GM18520 (cell line): ENCODE measurements around the gene CFAP57.

Experiments
- ATAC-seq: cut with Tn5 transposase; IDR thresholded peaks from one replicate; pipeline ENCODE4 v1.9.1; 2021; ENCODE audit not compliant: unreplicated experiment

The CFAP57 gene

GRCh38 chr1:43275826-43276620 is 103.9 kb downstream of the CFAP57 start:
- no peak for ATAC-seq

- ATAC-seq, result no peak
These were observed 104.5 kb downstream of the CFAP57 start for GRCh38 chr1:43276673-43277072.

GRCh38 chr1:43277116-43277876 is 105.2 kb downstream of the CFAP57 start:
- ATAC-seq, result no peak

GRCh38 chr1:43279161-43279560 is 107.0 kb downstream of the CFAP57 start:
- no peak for ATAC-seq

GRCh38 chr1:43279666-43280065 is 107.5 kb downstream of the CFAP57 start:
- no peak for ATAC-seq

GRCh38 chr1:43280692-43281091 is 108.6 kb downstream of the CFAP57 start:
- ATAC-seq, result no peak

GRCh38 chr1:43282220-43283195 is 110.4 kb downstream of the CFAP57 start:
- no peak for ATAC-seq

- no peak for ATAC-seq
These were observed 111.9 kb downstream of the CFAP57 start for GRCh38 chr1:43284065-43284464.

- ATAC-seq, result no peak
These were observed 112.5 kb downstream of the CFAP57 start for GRCh38 chr1:43284546-43285110.

- ATAC-seq, result no peak
These were observed 113.3 kb downstream of the CFAP57 start, which contains the start of gene C1orf210 for GRCh38 chr1:43285269-43285990. C1orf210 (minus strand) TSS chr1:43285581; CDS start chr1:43283270, 2,311 bp downstream.

GRCh38 chr1:43286115-43286514 is 114.0 kb downstream of the CFAP57 start:
- ATAC-seq, result no peak

- no peak for ATAC-seq
These were observed 114.4 kb downstream of the CFAP57 start for GRCh38 chr1:43286533-43286932.

- ATAC-seq, result no peak
These were observed 116.1 kb downstream of the CFAP57 start for GRCh38 chr1:43288058-43288784.

GRCh38 chr1:43288785-43289706 is 116.9 kb downstream of the CFAP57 start:
- no peak for ATAC-seq

GRCh38 chr1:43292216-43292615 is 120.1 kb downstream of the CFAP57 start:
- no peak for ATAC-seq

GRCh38 chr1:43292679-43293078 is 120.5 kb downstream of the CFAP57 start:
- no peak for ATAC-seq

GRCh38 chr1:43293176-43293575 is 121.0 kb downstream of the CFAP57 start:
- ATAC-seq, result no peak
